ENCODE data around the gene SEPTIN8. TPM values are rescaled to one million over a fixed set of nuclear protein-coding genes. Genes with fewer than 3 reads are reported as not detected.

The SEPTIN8 gene
- total and polyA plus RNA-seq, 2 of the 8 experiments (the other 6 are each of a cell fraction or from before 2014, with no cell fraction given) = 21.2 to 33.0 TPM

- Histone ChIP-seq H3K9ac (replicated peaks in 1 of 4; ENCODE audit: extremely low read depth in 1 of 4, low read depth in 3 of 4, low read length in 3 of 4) (no peak overlapping the region), H4K5ac (ENCODE audit: insufficient read length, low read depth, low read length) (no peak overlapping the region), H2AK5ac (ENCODE audit: low read depth, low read length) (no peak overlapping the region), H3K36me3 (ENCODE audit: control insufficient read depth in 2 of 4, insufficient read depth in 4 of 4, low read length in 3 of 4) (no peaks in the 10 kb centered on the region), H3K14ac (ENCODE audit: insufficient read length) (no peak overlapping the region), H2BK12ac (ENCODE audit: low read depth, low read length) (no peak overlapping the region), H3K56ac (replicated peaks; ENCODE audit: insufficient read length, low read depth, low read length) (no peak overlapping the region), H2BK120ac (replicated peaks; ENCODE audit: low read depth, low read length) (no peak overlapping the region), H2AFZ (ENCODE audit: low read length) (0 out of 2 replicates have a peak overlapping the region, but pooled peaks have one; percentile 39), H3K27me3 (replicated peaks in 1 of 4; ENCODE audit: control insufficient read depth in 3 of 4, extremely low read depth in 1 of 4, insufficient read depth in 3 of 4, low read length in 3 of 4) (no peaks in the 10 kb centered on the region), H3K4me1 (replicated peaks in 1 of 4; ENCODE audit: control insufficient read depth in 3 of 4, insufficient read depth in 4 of 4, low read length in 3 of 4) (no peaks in the 10 kb centered on the region; a peak in 1 of 7 replicates), H4K8ac (ENCODE audit: extremely low read depth, insufficient read depth, low read length) (no peak overlapping the region), H3K9me3 (ENCODE audit: insufficient read depth in 2 of 2, low read depth in 1 of 2, low read length in 1 of 2) (no peaks in the 10 kb centered on the region), H2BK15ac (ENCODE audit: low read length) (no peak overlapping the region), H4K91ac (replicated peaks; ENCODE audit: insufficient read length, low read length) (no peak overlapping the region), H3K23ac (ENCODE audit: insufficient read length) (no peak overlapping the region), H3K79me2 (ENCODE audit: control insufficient read depth in 1 of 2, insufficient read depth in 2 of 2, low read length in 2 of 2) (no peaks in the 10 kb centered on the region), H3K4ac (replicated peaks; ENCODE audit: insufficient read length, low read depth, low read length) (no peak overlapping the region), H3K18ac (ENCODE audit: extremely low read depth, low read length) (no peak overlapping the region), H3K79me1 (ENCODE audit: low read depth, low read length) (no peaks in the 10 kb centered on the region), H4K20me1 (replicated peaks in 1 of 2; ENCODE audit: control insufficient read depth in 1 of 2, insufficient read depth in 2 of 2, low read length in 2 of 2) (no peaks in the 10 kb centered on the region), H3K4me3 (ENCODE audit: extremely low read depth in 1 of 4, insufficient read depth in 2 of 4, low read depth in 3 of 4, low read length in 4 of 4) (no peak overlapping the region), H2BK20ac (ENCODE audit: low read length) (no peak overlapping the region), H3K23me2 (ENCODE audit: low read depth, low read length) (no peaks in the 10 kb centered on the region), H3K4me2 (ENCODE audit: insufficient read depth in 1 of 2, low read depth in 2 of 2, low read length in 2 of 2) (no peak overlapping the region), H3K27ac (ENCODE audit: low read depth, low read length) (no peak overlapping the region), H2BK5ac (ENCODE audit: low read depth, low read length) (no peak overlapping the region)
- WGBS, 2 experiments (ENCODE audit: extremely low coverage in 1 of 2, insufficient coverage in 1 of 2, insufficient read length in 1 of 2, insufficient replicate concordance in 2 of 2, low coverage in 1 of 2, low lambda C conversion rate in 2 of 2, missing lambda C conversion rate in 1 of 2) = 90% methylated on average over 5 of the region's 5 CpGs; no CpG with 5 or more reads in 1 of the 2 experiments
- DNase-seq (ENCODE audit: low read depth in 1 of 2, low spot score in 2 of 2) (no peak), FAIRE-seq (no peak)
- ChIA-PET CTCF (ENCODE audit: partially characterized antibody) (interaction anchor here (1.0 to 3.1 kb wide), 7 partner anchors 10 to 258 kb away, joined by 3 to 11 read pairs (median 4); partner anchors contain the start of gene CCNI2), POLR2A (ENCODE audit: partially characterized antibody) (interaction anchor here (0.9 kb wide), 1 partner anchor 38 kb away, joined by 4 read pairs; no protein-coding TSS in a partner anchor)
- TF ChIP-seq CTBP2 (IDR thresholded peaks at IDR 0.05; ENCODE audit: borderline replicate concordance, insufficient read depth, insufficient read length, low read length) = no peak
- no peak for TF ChIP-seq CBX8 (IDR thresholded peaks at IDR 0.05; ENCODE audit: borderline replicate concordance, low read depth, low read length)
- no peak for TF ChIP-seq SIX5 (IDR thresholded peaks at IDR 0.05; ENCODE audit: low read depth, low read length)
- no peak for TF ChIP-seq SAP30 (IDR thresholded peaks at IDR 0.05; ENCODE audit: insufficient read depth, insufficient replicate concordance, low read length)
- no peak for TF ChIP-seq BRCA1 (IDR thresholded peaks at IDR 0.05; ENCODE audit: low read depth, low read length)
- no peak for TF ChIP-seq HDAC2 (IDR thresholded peaks at IDR 0.05; ENCODE audit: borderline replicate concordance in 1 of 2, low read depth in 2 of 2, low read length in 2 of 2)
- TF ChIP-seq RFX5 (IDR thresholded peaks at IDR 0.05; ENCODE audit: borderline replicate concordance, low read depth, low read length) = no peak
- TF ChIP-seq KDM1A (IDR thresholded peaks at IDR 0.05; ENCODE audit: borderline replicate concordance, low read length) = no peak
- TF ChIP-seq KDM4A (IDR thresholded peaks at IDR 0.05; ENCODE audit: low read depth, low read length, severe bottlenecking) = no peak
- no peak for TF ChIP-seq ASH2L (IDR thresholded peaks at IDR 0.05; ENCODE audit: low read length)
- no peak for TF ChIP-seq EGR1 (IDR thresholded peaks at IDR 0.05; ENCODE audit: borderline replicate concordance, low read depth, low read length)
- no peak for TF ChIP-seq CHD2 (IDR thresholded peaks at IDR 0.05; ENCODE audit: low read length)
Measured at GRCh38 chr5:132785365-132785764, 8.3 kb upstream of the SEPTIN8 start.

Measured in H1 (cell line).